Activated CD4-positive, CD25-positive, alpha-beta regulatory T cell treated with anti-CD3 and anti-CD28 coated beads, Interleukin-2, amount 50 U/mL, for 72 hours (primary cell): Measurements from ENCODE around the gene PSMD5.

Experiments
- DNase-seq: peaks from one replicate; pipeline ENCODE4 v3.0.0; 2021

The PSMD5 gene

GRCh38 chr9:120842685-120843485, at the start of gene PSMD5:
Gene PSMD5, minus strand, starts transcription at chr9:120842922. Its CDS starts 13 bp downstream, at chr9:120842909.
- peak; percentile 93 for DNase-seq

- DNase-seq, result no peak
Observed at GRCh38 chr9:120891884-120892747, 49.4 kb upstream of the PSMD5 start.

GRCh38 chr9:120891245-120891883, 48.6 kb upstream of the PSMD5 start:
- peak; percentile 70 for DNase-seq

GRCh38 chr9:120890320-120891244, 47.9 kb upstream of the PSMD5 start:
- no peak for DNase-seq

GRCh38 chr9:120889606-120890271, 47.0 kb upstream of the PSMD5 start:
- no peak for DNase-seq

- DNase-seq, result no peak
Observed at GRCh38 chr9:120888626-120889025, 45.9 kb upstream of the PSMD5 start.

- no peak for DNase-seq
Observed at GRCh38 chr9:120886490-120886967, 43.8 kb upstream of the PSMD5 start.

GRCh38 chr9:120885958-120886357, 43.2 kb upstream of the PSMD5 start:
- DNase-seq, result no peak

GRCh38 chr9:120885457-120885856, 42.7 kb upstream of the PSMD5 start:
- no peak for DNase-seq

- DNase-seq, result no peak
Observed at GRCh38 chr9:120883608-120883996, 40.9 kb upstream of the PSMD5 start.

- DNase-seq, result no peak
Observed at GRCh38 chr9:120882935-120883607, 40.3 kb upstream of the PSMD5 start.

GRCh38 chr9:120879446-120879845, 36.7 kb upstream of the PSMD5 start:
- no peak for DNase-seq

- DNase-seq, result no peak
Observed at GRCh38 chr9:120878188-120879130, 35.7 kb upstream of the PSMD5 start.

- DNase-seq, result peak; percentile 75
Observed at GRCh38 chr9:120877276-120878034, 34.7 kb upstream of the PSMD5 start.

GRCh38 chr9:120876842-120877240, 34.1 kb upstream of the PSMD5 start, which contains the start of gene PHF19:
Gene PHF19, minus strand, starts transcription at chr9:120877188. Its CDS starts 2,447 bp downstream, at chr9:120874741.
- peak; percentile 66 for DNase-seq

- peak; percentile 80 for DNase-seq
Observed at GRCh38 chr9:120875954-120876841, 33.5 kb upstream of the PSMD5 start.

GRCh38 chr9:120875643-120875953, 32.9 kb upstream of the PSMD5 start:
- no peak for DNase-seq

- DNase-seq, result no peak
Observed at GRCh38 chr9:120875195-120875565, 32.5 kb upstream of the PSMD5 start.
